ENCODE data around the gene TP73.

Gene TP73

GRCh38 chr1:3656450-3657095 lies 4.3 kb downstream of the TP73 start:
- no peak for DNase-seq

- no peak for DNase-seq
Measured at GRCh38 chr1:3657096-3657475, 4.8 kb downstream of the TP73 start.

- DNase-seq, result no peak
Measured at GRCh38 chr1:3657578-3658230, 5.4 kb downstream of the TP73 start.

GRCh38 chr1:3658231-3658615 lies 5.9 kb downstream of the TP73 start:
- DNase-seq, result no peak

- no peak for DNase-seq
Measured at GRCh38 chr1:3659093-3659492, 6.8 kb downstream of the TP73 start.

GRCh38 chr1:3660704-3661103 lies 8.4 kb downstream of the TP73 start:
- DNase-seq, result no peak

GRCh38 chr1:3661631-3662030 lies 9.3 kb downstream of the TP73 start:
- no peak for DNase-seq

- DNase-seq, result no peak
Measured at GRCh38 chr1:3662080-3662671, 9.9 kb downstream of the TP73 start.

GRCh38 chr1:3663999-3664699 lies 11.8 kb downstream of the TP73 start:
- DNase-seq, result no peak

GRCh38 chr1:3664700-3665375 lies 12.5 kb downstream of the TP73 start:
- no peak for DNase-seq

GRCh38 chr1:3668148-3668547 lies 15.8 kb downstream of the TP73 start:
- DNase-seq, result no peak

GRCh38 chr1:3668585-3669300 lies 16.4 kb downstream of the TP73 start:
- no peak for DNase-seq

- DNase-seq, result no peak
Measured at GRCh38 chr1:3669421-3669821, 17.1 kb downstream of the TP73 start.

- DNase-seq, result no peak
Measured at GRCh38 chr1:3669971-3670431, 17.7 kb downstream of the TP73 start.

GRCh38 chr1:3670823-3671265 lies 18.5 kb downstream of the TP73 start:
- no peak for DNase-seq

- no peak for DNase-seq
Measured at GRCh38 chr1:3671371-3672180, 19.3 kb downstream of the TP73 start.

GRCh38 chr1:3672231-3672970 lies 20.1 kb downstream of the TP73 start:
- DNase-seq, result no peak

- DNase-seq, result no peak
Measured at GRCh38 chr1:3672971-3673361, 20.6 kb downstream of the TP73 start.

GRCh38 chr1:3673381-3674099 lies 21.2 kb downstream of the TP73 start:
- no peak for DNase-seq

All from NCI-H1694 (cell line).